Endothelial cell of umbilical vein (primary cell): Measurements from ENCODE around the gene LHPP. TPM values are rescaled to one million over a fixed set of nuclear protein-coding genes. Genes with fewer than 3 reads are reported as not detected.

Source experiments
- BruUV-seq: library from RNA; stranded (reverse); fragments of 400-500 nt; replicated peaks from 2 replicates; lab custom pipeline; 2021; lab: Mats Ljungman, UMichigan
- CTCF ChIA-PET: fragments of 300-600, 350-600 bp; sonication (Branson Sonifier 250); formaldehyde crosslinking; loops from one replicate; lab custom pipeline; 2021; ENCODE audit warnings: antibody characterized with exemption, inconsistent platforms; lab: Charles Lee
- POLR2A ChIA-PET: fragments of 300-600, 350-600 bp; sonication (Branson Sonifier 250); formaldehyde crosslinking; loops from one replicate; lab custom pipeline; 2021; ENCODE audit warnings: antibody characterized with exemption, inconsistent platforms; lab: Charles Lee
- DNase-seq: peaks from one replicate; pipeline ENCODE4 v3.0.0-alpha.2; 2011; ENCODE audit warnings: low read depth, low spot score
- FAIRE-seq: peaks from 2 replicates; lab custom pipeline; 2011; peaks lifted over from hg19 to GRCh38; lab: Jason Lieb, UNC
- H2AFZ ChIP-seq: 2 replicates; pipeline ENCODE4 v1.6.0; 2012; ENCODE audit warnings: low read depth, low read length, control low read depth, inconsistent platforms
- H3K27ac ChIP-seq: 2 replicates; pipeline ENCODE4 v1.5.1; 2011; ENCODE audit warnings: low read depth, mild to moderate bottlenecking, control low read depth, low read length, moderate library complexity; ENCODE audit not compliant: insufficient read depth
- H3K27me3 ChIP-seq, 2 experiments: 2 replicates each; pipeline versions ENCODE4 v1.6.0 to v1.6.1; 2011; ENCODE audit warnings: low read length in 2 of 2, mixed read lengths in 1 of 2; ENCODE audit not compliant: control insufficient read depth in 2 of 2, insufficient read depth in 2 of 2
- H3K36me3 ChIP-seq, 2 experiments: 2 replicates in 1 of 2; 3 replicates in 1 of 2; pipeline ENCODE4 v1.5.1; 2011; ENCODE audit warnings: low read length in 2 of 2, mild to moderate bottlenecking in 1 of 2, moderate library complexity in 1 of 2; ENCODE audit not compliant: control insufficient read depth in 2 of 2, insufficient read depth in 2 of 2; ENCODE audit errors: extremely low read depth in 1 of 2
- H3K4me1 ChIP-seq: 3 replicates; pipeline ENCODE4 v1.5.1; 2011; ENCODE audit warnings: mild to moderate bottlenecking, low read length; ENCODE audit not compliant: control insufficient read depth, insufficient read depth; ENCODE audit errors: extremely low read depth
- H3K4me2 ChIP-seq: 2 replicates; pipeline ENCODE4 v1.6.1; 2011; ENCODE audit warnings: low read length, control low read depth, mixed read lengths; ENCODE audit not compliant: insufficient read depth
- H3K4me3 ChIP-seq, 3 experiments: fragments of 200-600 bp in 1 of 3; sonication (generic), shearing (Covaris generic) in 1 of 3; replicated peaks in 1 of 3; 2 replicates each; pipeline ENCODE4 v1.5.1; 2011 to 2016; ENCODE audit warnings: control low read depth in 3 of 3, low read length in 3 of 3, mild to moderate bottlenecking in 2 of 3, inconsistent platforms in 1 of 3, low read depth in 1 of 3, moderate library complexity in 1 of 3; ENCODE audit not compliant: insufficient read depth in 1 of 3
- H3K79me2 ChIP-seq: 2 replicates; pipeline ENCODE4 v1.6.0; 2012; ENCODE audit warnings: low read length, inconsistent platforms; ENCODE audit not compliant: control insufficient read depth, insufficient read depth
- H3K9ac ChIP-seq: replicated peaks from 2 replicates; pipeline ENCODE3; 2011; ENCODE audit warnings: low read length, control low read depth; ENCODE audit not compliant: insufficient read depth; ENCODE audit errors: extremely low read depth
- H3K9me1 ChIP-seq: replicated peaks from 3 replicates; pipeline ENCODE4 v1.6.0; 2011; ENCODE audit warnings: mild to moderate bottlenecking, low read length; ENCODE audit not compliant: control insufficient read depth, insufficient read depth; ENCODE audit errors: extremely low read depth
- H3K9me3 ChIP-seq: replicated peaks from 2 replicates; pipeline ENCODE4 v1.5.1; 2012; ENCODE audit warnings: low read length, inconsistent platforms; ENCODE audit not compliant: control insufficient read depth, insufficient read depth
- H4K20me1 ChIP-seq: replicated peaks from 2 replicates; pipeline ENCODE3; 2011; ENCODE audit warnings: mild to moderate bottlenecking, low read length; ENCODE audit not compliant: control insufficient read depth, insufficient read depth; ENCODE audit errors: extremely low read depth
- CTCF ChIP-seq, 2 donors: IDR thresholded peaks; 1 replicate in 1 of 2; 2 replicates in 1 of 2; pipeline ENCODE4 v1.5.1; 2011; ENCODE audit warnings: low read length in 2 of 2, mild to moderate bottlenecking in 2 of 2, moderate library complexity in 2 of 2, control low read depth in 1 of 2, inconsistent platforms in 1 of 2, low read depth in 1 of 2; ENCODE audit not compliant: insufficient read depth in 1 of 2; ENCODE audit errors: extremely low read depth in 1 of 2
- EZH2 ChIP-seq: IDR thresholded peaks from 2 replicates; pipeline ENCODE4 v1.6.1; 2012; ENCODE audit warnings: borderline replicate concordance, low read depth, mild to moderate bottlenecking, moderate library complexity, low read length, inconsistent platforms; ENCODE audit not compliant: severe bottlenecking
- FOS ChIP-seq: IDR thresholded peaks from 2 replicates; pipeline ENCODE4 v1.6.1; 2011; ENCODE audit warnings: mild to moderate bottlenecking, low read length, moderate library complexity, borderline replicate concordance; ENCODE audit not compliant: insufficient read depth
- GATA2 ChIP-seq: IDR thresholded peaks from 2 replicates; pipeline ENCODE4 v1.7.0; 2011; ENCODE audit warnings: low read depth, mild to moderate bottlenecking, moderate library complexity, mixed read lengths, low read length; ENCODE audit not compliant: insufficient read length, insufficient read depth
- JUN ChIP-seq: IDR thresholded peaks from 2 replicates; pipeline ENCODE4 v1.6.1; 2011; ENCODE audit warnings: borderline replicate concordance, low read depth; ENCODE audit not compliant: insufficient read length, insufficient read depth
- MAX ChIP-seq: IDR thresholded peaks from 2 replicates; pipeline ENCODE4 v1.6.1; 2011; ENCODE audit not compliant: insufficient read depth, insufficient read length
- MYC ChIP-seq: IDR thresholded peaks from one replicate; pipeline ENCODE4 v1.6.1; 2011; ENCODE audit warnings: mild to moderate bottlenecking, low read depth, low read length
- POLR2A ChIP-seq: IDR thresholded peaks from 2 replicates; pipeline ENCODE4 v1.6.1; 2012; ENCODE audit warnings: low read depth, mild to moderate bottlenecking, control low read depth, low read length
- POLR2AphosphoS5 ChIP-seq: IDR thresholded peaks from 2 replicates; pipeline ENCODE4 v1.6.1; 2012; ENCODE audit warnings: low read depth, mild to moderate bottlenecking, control low read depth, low read length, moderate library complexity; ENCODE audit not compliant: insufficient read depth
- dilution Hi-C: fragments of 300-500 bp; cut with MboI; formaldehyde crosslinking; loops from one replicate; pipeline ENCODE4 v1.15.0; 2019; ENCODE audit warnings: low sequenced_read_pairs; ENCODE audit not compliant: extremely low pct_ligation_motif_present
- intact Hi-C: fragments of 100-400 bp; cut with micrococcal nuclease; formaldehyde crosslinking; loops from one replicate; pipeline ENCODE4 v1.10.0; 2022
- polyA plus RNA-seq, 4 experiments: library from polyadenylated mRNA; depleted of rRNA in 3 of 4; stranded (reverse) in 3 of 4; unstranded in 1 of 4; fragments of >200 nt; gene quantifications; 2 replicates each; pipeline versions ENCODE4 v1.2.1 to v1.2.3, GENCODE V29; 2011 to 2012; ENCODE audit warnings: missing spikeins in 1 of 4
- total RNA-seq: library from RNA; stranded (reverse); gene quantifications from 2 replicates; pipeline ENCODE4 v1.2.3, GENCODE V29; 2021

The LHPP gene
- total and polyA plus RNA-seq, 2 donors (not counting 3 experiments of a cell fraction or from before 2014, with no cell fraction given): 5.8 to 11.2 TPM

DNA sequence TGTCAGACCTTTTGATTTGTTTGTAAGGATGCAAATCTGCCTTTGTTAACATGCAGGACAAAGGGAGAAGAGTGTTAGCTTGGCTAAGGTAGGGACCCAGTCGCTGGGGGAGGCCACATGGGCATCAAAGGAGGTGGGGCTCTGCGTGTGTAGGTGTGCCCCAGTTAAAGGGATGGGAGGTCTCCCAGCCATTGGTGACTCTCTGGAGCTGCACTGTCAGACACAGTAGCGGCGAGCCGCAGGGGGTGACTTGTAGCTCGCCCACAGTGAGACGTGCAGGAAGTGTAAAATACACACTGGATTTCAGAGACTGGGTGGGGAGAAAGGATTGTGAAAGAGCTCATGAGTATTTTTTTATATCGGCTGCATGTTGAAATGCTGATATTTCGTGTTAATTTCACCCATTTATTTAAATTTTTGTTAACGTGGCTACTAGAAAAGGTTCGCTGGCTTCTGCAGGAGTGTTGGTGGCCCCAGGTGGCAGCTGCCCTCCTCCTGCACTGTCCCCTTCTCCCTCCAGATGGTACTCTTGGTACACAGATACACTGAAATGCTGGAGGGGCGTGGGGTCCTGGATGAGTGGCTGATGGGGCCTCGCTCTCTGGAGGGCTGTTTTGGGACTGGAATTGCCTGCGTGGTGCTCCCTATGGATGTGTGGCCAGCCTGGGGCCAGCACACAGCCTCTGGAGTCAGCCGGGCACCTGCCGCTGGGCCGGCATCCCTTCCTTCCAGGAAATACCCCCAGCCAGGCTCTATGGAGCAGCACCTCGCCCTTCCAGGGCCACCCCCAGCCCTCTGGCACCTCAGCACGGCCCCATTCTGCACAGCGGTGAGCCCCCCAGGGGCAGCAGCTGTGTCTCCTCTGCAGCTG, 59.2 kb downstream of the LHPP start:
- intact Hi-C loops (no loop called here), dilution Hi-C loops (no loop called here)
- H4K20me1 ChIP-seq: no peaks in the 10 kb centered on the region
- H3K4me2 ChIP-seq: no peak overlapping the region
- H3K27ac ChIP-seq: no peak overlapping the region
- no peak for DNase-seq
- no peak for FAIRE-seq
- no peak overlapping the region for H3K9ac ChIP-seq
- H3K9me1 ChIP-seq: no peaks in the 10 kb centered on the region
- H3K79me2 ChIP-seq: no peaks in the 10 kb centered on the region
- ChIA-PET CTCF (no interaction called here), POLR2A (no interaction called here)
- no peaks in the 10 kb centered on the region for H3K27me3 ChIP-seq
- no peak overlapping the region for H3K4me3 ChIP-seq
- BruUV-seq: no TSS peak
- H3K4me1 ChIP-seq: no peaks in the 10 kb centered on the region
- no peak overlapping the region for H2AFZ ChIP-seq
- no peak for TF ChIP-seq GATA2
- no peak for TF ChIP-seq CTCF (IDR thresholded peaks at IDR 0.05; ENCODE audit: extremely low read depth in 1 of 2, insufficient read depth in 1 of 2, low read depth in 1 of 2, low read length in 2 of 2)
- TF ChIP-seq MAX: no peak
- TF ChIP-seq FOS: no peak
- TF ChIP-seq POLR2AphosphoS5: no peak
- no peak for TF ChIP-seq JUN
- no peak for TF ChIP-seq MYC
- TF ChIP-seq POLR2A: no peak
- TF ChIP-seq EZH2: no peak
- H3K36me3 ChIP-seq: no peaks in the 10 kb centered on the region
- no peaks in the 10 kb centered on the region for H3K9me3 ChIP-seq
